Measurements from ENCODE around the gene POLR1F.

DNA sequence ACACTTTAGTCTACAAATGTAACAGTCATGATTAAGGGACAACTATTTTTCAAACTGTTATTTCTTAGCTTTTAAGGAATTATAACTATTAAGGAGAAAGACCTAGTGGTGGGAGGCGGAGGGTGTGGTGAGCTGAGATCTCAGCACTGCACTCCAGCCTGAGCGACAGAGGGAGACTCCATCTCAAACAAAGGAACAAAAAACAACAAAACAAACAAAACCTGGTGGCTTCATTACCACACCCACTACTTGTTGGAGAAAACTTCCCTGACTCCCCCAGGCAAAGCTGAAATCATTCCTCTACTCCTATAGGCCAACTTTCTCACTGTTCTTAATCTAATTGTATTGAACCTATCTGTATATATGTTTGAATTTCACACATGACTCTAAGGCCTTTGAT lies 3.2 kb downstream of the POLR1F start:
- TF ChIP-seq CTCF (conservative IDR thresholded peaks at IDR 0.05; ENCODE audit: low read depth, low read length): no peak
- TF ChIP-seq EZH2 (IDR thresholded peaks at IDR 0.05; ENCODE audit: low read length, unreplicated experiment): no peak
